ENCODE measurements around the gene ARHGAP10.

DNA sequence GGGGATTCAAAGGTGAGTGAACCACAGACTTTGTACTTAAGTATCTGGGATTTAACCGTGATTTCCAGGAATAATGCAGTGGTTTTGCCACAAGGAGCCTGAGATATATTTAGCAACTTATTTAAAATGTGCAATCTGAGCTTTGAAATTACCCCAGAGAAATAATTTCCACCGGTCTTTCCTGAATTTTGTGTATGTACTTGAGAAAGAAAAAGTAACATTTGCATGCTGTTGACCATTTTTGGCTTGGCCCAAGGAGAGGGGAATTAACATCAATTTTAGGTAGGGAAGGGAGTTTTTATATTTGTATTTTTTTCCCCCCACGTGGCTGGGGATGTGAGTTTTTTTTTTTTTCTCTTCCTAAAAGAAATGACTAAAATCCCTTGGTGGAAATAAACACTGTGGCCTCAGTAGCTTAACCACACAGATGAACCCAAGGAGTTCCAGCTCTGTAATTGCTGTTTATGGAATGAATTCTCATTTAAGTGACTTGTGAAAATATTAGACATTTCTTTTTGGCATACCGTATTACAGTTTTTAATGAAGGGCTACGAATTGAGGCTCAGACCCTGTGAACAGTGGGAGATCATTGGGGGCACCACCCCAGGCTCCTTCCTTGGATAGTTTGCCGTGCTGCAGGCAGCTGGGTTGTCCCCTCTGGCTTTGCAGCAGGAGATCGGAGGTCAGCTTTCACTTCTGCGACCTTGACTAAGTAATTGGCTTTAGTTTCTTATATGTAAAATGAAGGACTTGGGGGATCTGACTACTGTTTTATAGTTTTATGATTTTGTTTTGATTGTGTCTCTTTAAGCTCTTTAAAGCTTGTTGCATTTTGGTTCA lies 116.1 kb downstream of the ARHGAP10 start:
- TF ChIP-seq, protein P1, sequence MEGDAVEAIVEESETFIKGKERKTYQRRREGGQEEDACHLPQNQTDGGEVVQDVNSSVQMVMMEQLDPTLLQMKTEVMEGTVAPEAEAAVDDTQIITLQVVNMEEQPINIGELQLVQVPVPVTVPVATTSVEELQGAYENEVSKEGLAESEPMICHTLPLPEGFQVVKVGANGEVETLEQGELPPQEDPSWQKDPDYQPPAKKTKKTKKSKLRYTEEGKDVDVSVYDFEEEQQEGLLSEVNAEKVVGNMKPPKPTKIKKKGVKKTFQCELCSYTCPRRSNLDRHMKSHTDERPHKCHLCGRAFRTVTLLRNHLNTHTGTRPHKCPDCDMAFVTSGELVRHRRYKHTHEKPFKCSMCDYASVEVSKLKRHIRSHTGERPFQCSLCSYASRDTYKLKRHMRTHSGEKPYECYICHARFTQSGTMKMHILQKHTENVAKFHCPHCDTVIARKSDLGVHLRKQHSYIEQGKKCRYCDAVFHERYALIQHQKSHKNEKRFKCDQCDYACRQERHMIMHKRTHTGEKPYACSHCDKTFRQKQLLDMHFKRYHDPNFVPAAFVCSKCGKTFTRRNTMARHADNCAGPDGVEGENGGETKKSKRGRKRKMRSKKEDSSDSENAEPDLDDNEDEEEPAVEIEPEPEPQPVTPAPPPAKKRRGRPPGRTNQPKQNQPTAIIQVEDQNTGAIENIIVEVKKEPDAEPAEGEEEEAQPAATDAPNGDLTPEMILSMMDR (conservative IDR thresholded peaks at IDR 0.05; ENCODE audit: low read length): no peak
- no peak for TF ChIP-seq EZH2phosphoT487 (IDR thresholded peaks at IDR 0.05; ENCODE audit: borderline replicate concordance, low read depth, low read length)
